AG04449 (cell line): Measurements from ENCODE around the gene TC2N.
"Not testable (repeated sequence)": the region's sequence is repeated elsewhere in the genome, so short reads cannot be mapped to it uniquely, and the experiment has no call there.

ENCODE experiments used
- CTCF ChIA-PET: fragments of 350-600 bp; formaldehyde crosslinking; extraction: SDS; loops from one replicate; lab custom pipeline; 2021; ENCODE audit warnings: antibody characterized with exemption; lab: Yijun Ruan, JAX
- POLR2A ChIA-PET: fragments of 400-600, 350-600 bp; formaldehyde crosslinking; extraction: SDS; loops from one replicate; lab custom pipeline; 2020; ENCODE audit warnings: antibody characterized with exemption, inconsistent platforms; lab: Yijun Ruan, JAX
- DNase-seq: peaks from one replicate; pipeline ENCODE4 v3.0.0-alpha.2; 2010; ENCODE audit warnings: low read depth, low spot score
- H3K4me3 ChIP-seq: 2 replicates; pipeline ENCODE4 v1.5.1; 2011; ENCODE audit warnings: low read depth, mild to moderate bottlenecking, control low read depth, low read length
- CTCF ChIP-seq: IDR thresholded peaks from one replicate; pipeline ENCODE4 v1.5.1; 2011; ENCODE audit warnings: mild to moderate bottlenecking, moderate library complexity, low read length, control low read depth, inconsistent platforms; ENCODE audit not compliant: insufficient read depth; ENCODE audit errors: missing control alignments

The TC2N gene

DNA sequence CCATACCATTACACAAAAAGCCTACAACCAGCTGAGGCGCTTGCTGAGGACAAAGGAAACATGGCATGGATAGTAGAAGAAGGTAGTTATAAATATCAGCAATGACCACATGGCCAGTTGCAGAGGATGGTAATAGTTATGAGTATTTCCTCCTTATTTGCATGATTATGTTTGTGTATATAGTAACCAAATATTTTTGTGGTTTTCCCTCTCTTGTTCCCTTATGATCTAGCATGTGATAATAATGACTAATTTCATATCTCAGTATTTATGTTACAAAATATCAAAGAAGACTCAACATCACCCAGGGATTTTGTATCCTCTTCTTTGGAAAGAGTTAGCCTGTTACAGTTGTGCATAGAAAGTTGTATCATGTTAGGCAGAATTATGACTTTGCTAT is 122.0 kb downstream of the TC2N start:
- DNase-seq = no peak
- TF ChIP-seq CTCF = no peak
- no peak overlapping the region for H3K4me3 ChIP-seq
- ChIA-PET CTCF (no interaction called here), POLR2A (no interaction called here)

DNA sequence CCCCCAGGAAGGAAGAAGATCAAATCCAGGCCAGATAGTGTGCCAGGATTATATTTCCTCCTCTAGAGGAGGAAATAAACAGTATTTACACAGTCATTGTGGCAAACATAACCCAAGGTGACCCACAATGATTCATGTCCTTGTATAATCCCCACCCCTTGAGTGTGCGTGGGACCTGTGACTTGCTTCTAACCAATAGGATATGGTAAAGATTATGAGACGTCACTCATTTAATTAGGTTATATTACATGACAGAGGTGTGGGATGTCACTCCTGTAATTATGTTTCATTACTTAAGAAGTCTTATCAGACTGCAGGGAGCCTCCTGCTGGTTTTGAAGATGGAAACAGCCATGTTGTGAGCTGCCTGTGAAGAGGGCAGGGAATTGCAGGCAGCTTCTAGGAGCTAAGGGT is 123.3 kb downstream of the TC2N start:
- CTCF ChIA-PET = no interaction called here
- DNase-seq = no peak
- no peak overlapping the region for H3K4me3 ChIP-seq
- POLR2A ChIA-PET = no interaction called here
- TF ChIP-seq CTCF = no peak

DNA sequence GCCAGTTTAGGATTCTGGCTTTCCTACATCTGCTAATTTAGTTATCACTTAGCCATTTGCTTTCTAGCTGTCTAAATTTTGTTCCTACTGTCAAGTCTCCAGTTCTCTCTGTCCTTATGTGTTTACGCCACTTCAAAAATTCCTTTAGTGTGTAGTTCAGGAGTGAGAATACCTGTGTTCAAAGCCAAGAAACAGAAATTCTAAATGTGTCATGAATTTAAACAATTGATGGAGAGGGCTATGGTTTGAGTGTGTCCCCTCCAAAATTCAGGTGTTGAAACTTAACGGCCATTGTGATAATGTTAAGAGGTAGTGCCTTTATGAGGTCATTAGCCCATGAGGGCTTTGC is 124.1 kb downstream of the TC2N start:
- ChIA-PET POLR2A (no interaction called here), CTCF (no interaction called here)
- no peak for TF ChIP-seq CTCF
- DNase-seq = no peak
- no peak overlapping the region for H3K4me3 ChIP-seq

GRCh38 chr14:91742621-91743304 is 124.6 kb downstream of the TC2N start:
- no peak for DNase-seq
- CTCF ChIA-PET = no interaction called here
- H3K4me3 ChIP-seq = no peak overlapping the region
- no peak for TF ChIP-seq CTCF
- POLR2A ChIA-PET = no interaction called here

GRCh38 chr14:91739867-91740266 is 127.5 kb downstream of the TC2N start:
- DNase-seq, POLR2A ChIA-PET, CTCF ChIA-PET, H3K4me3 ChIP-seq: not testable (repeated sequence)

- no peak overlapping the region for H3K4me3 ChIP-seq
- TF ChIP-seq CTCF = no peak
- CTCF ChIA-PET = no interaction called here
- DNase-seq = no peak
- POLR2A ChIA-PET = no interaction called here
Measured at GRCh38 chr14:91737619-91738018, 129.7 kb downstream of the TC2N start.

GRCh38 chr14:91732859-91733477 is 134.4 kb downstream of the TC2N start:
- no peak overlapping the region for H3K4me3 ChIP-seq
- POLR2A ChIA-PET = no interaction called here
- no peak for TF ChIP-seq CTCF
- no peak for DNase-seq
- CTCF ChIA-PET = no interaction called here
